Left renal cortex interstitium (tissue), 4 donors: Measurements from ENCODE around the gene SSBP2. TPM values are rescaled to one million over a fixed set of nuclear protein-coding genes. Genes with fewer than 3 reads are reported as not detected.

Experiments
- DNase-seq, 4 donors: peaks; one replicate each; pipeline ENCODE4 v3.0.0-alpha.2; 2013; ENCODE audit warnings: low read depth in 4 of 4, low spot score in 2 of 4, missing footprints in 1 of 4
- polyA plus RNA-seq, 4 donors: library from polyadenylated mRNA; unstranded; fragments of 120-200 nt; gene quantifications; one replicate each; pipeline ENCODE4 v1.2.1, GENCODE V29; 2013; ENCODE audit not compliant: insufficient read length in 4 of 4

SSBP2 gene
- polyA plus RNA-seq, 4 donors, result 78.5 to 96.3 (median 91.6) TPM

GRCh38 chr5:81402192-81402930 lies 348.5 kb downstream of the SSBP2 start:
- no peak for DNase-seq

GRCh38 chr5:81401266-81401665 lies 349.6 kb downstream of the SSBP2 start:
- DNase-seq, result no peak

GRCh38 chr5:81400375-81400774 lies 350.5 kb downstream of the SSBP2 start:
- no peak for DNase-seq

GRCh38 chr5:81398741-81399140 lies 352.2 kb downstream of the SSBP2 start:
- DNase-seq, result no peak

- DNase-seq, result no peak
These were observed 353.7 kb downstream of the SSBP2 start for GRCh38 chr5:81397176-81397575.

- DNase-seq, result no peak
These were observed 355.6 kb downstream of the SSBP2 start for GRCh38 chr5:81395262-81395661.

GRCh38 chr5:81393783-81394718 lies 356.8 kb downstream of the SSBP2 start, which contains the start of gene ACOT12:
TSS of gene ACOT12 (minus strand) at chr5:81394134. CDS start at chr5:81394114, 20 bp downstream.
- no peak for DNase-seq

GRCh38 chr5:81393430-81393782 lies 357.5 kb downstream of the SSBP2 start:
- no peak for DNase-seq

DNA sequence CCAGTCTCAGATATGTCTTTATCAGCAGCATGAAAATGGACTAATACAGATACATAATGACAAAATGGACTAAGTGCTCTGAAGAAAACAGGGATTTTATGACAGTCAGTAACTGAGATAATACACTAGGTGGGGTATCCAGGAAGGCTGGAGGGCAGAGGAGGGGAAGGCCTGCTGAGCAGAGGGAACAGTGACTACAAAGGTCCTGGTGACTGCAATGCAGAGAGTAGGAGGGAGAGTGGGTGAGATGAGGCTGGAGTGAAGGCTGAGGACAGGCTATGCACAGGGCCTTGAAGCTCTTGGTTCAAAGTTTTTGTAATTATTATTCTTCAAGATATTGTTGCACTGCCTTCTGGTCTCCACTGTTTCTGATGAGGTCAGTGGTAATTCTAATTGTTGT lies 361.9 kb downstream of the SSBP2 start:
- no peak for DNase-seq

- DNase-seq, result no peak
These were observed 362.7 kb downstream of the SSBP2 start for GRCh38 chr5:81388169-81388568.

- no peak for DNase-seq
These were observed 367.0 kb downstream of the SSBP2 start for GRCh38 chr5:81383867-81384266.

DNA sequence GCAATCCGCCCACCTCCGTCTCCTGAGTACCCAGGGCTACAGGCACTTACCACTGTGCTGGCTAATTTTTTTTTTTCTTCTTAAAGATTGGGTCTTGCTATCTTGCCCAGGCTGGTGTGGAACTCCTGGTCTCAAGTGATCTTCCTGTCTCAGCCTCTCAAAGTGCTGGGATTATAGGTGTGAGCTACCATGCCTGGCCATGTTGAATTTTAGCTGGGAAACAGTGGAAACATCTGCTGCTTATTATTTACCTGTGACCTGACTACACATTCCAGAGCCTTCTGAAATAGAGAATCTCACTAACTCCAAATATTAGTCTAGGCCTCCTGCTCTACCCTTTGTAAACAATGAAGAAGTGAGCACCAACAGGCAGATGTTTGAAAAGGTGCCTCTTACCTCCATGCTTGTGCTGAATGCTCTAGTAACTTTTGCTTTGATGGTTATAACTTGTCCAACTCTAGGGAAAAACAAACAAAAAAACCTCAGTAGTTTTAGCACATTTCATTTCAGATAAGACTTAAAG lies 379.5 kb downstream of the SSBP2 start:
- DNase-seq, result no peak

GRCh38 chr5:81370912-81371311 lies 380.0 kb downstream of the SSBP2 start:
- DNase-seq, result no peak

DNA sequence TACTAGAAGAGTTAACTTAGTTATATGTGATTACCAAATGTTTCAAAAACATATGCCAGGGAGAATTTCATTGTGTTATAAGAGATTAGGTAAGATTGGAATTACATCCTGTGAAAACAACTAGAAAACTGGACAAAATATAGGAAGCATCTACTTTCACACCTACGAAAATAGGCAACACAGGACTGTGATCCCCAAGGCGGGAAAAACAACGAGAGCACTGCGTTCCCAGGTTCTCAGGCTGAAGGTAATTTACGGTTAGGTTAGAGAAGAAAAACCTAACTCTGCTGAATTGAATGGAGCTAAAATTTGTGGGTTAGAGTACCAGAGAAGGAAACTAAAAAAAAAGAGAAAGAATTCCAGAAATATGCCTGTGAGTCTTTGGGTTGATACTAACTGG lies 385.4 kb downstream of the SSBP2 start:
- no peak for DNase-seq

- no peak for DNase-seq
These were observed 387.6 kb downstream of the SSBP2 start for GRCh38 chr5:81363093-81363871.

Other genes with a start within 250 kb of the SSBP2 start
- gene ATG10, start 220.9 kb upstream of the SSBP2 start, polyA plus RNA-seq, result 10 to 100 TPM; 10.2 to 17.8 (median 12.8) TPM